HTERT RPE-1 (cell line): Measurements from ENCODE around the gene TARBP1.

Source experiments
- in situ Hi-C: fragments of 300-500 bp; cut with MboI; formaldehyde crosslinking; loops from 4 replicates; pipeline ENCODE4 v1.14.3; 2020; ENCODE audit warnings: low sequenced_read_pairs

The TARBP1 gene

DNA sequence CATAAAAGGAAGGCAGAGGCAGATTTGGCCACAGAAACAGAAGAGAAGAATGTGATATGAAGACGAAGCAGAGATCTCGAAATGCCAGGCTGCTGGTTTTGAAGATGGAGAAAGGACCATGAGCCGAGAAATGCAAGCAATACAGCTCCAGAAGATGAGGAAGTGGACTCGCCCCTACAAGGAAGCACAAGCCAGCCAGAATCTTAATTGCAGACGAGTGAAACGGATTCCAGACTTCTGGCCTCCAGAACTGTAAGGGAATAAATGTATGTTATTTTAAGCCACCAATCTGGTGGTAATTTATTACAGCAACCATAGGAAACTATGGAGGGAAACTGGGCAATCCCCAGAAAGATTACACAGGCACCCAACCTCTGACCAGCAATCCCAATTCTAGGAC, 24.1 kb downstream of the TARBP1 start:
- in situ Hi-C loops: no loop called here

DNA sequence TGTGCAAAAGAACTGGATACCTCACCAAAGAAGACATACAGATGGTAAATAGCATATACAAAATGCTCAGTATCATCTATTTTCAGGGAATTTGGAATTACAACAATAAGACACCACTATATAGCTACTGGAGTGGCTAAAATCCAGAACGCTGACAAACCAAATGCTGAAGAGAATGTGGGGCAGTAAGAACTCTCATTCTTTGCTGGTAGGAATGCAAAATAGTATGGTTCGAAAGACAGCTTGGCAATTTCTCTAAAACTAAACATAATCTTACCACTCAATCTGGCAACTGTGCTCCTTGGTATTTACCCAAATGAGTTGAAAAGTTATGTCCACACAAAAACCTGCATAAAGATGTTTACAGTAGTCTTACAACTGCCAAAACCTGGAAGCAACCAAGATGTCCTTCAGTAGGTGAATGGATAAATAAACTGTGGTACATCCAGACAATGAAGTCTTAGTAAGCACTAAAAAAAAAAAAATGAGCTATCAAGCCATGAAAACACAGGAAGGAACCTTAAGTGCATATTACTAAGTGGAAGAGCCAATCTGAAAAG, 26.5 kb downstream of the TARBP1 start:
- in situ Hi-C loops: no loop called here

DNA sequence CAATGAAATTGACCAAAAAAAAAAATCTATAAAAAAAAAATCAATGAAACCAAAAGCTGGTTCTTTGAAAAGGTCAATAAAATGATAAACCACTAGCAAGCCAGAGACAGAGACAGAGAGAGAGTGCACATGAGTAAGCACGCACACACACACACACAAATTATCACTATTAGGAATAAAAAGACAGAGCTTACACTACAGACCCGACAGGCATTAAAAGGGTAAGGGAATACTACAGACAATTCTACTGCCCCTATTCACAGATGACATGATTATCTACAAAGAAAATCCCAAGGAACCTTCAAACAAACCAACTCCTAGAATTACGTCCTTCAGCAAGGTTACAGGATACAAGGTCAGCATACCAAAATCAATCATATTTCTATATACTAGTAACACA, 38.6 kb downstream of the TARBP1 start:
- in situ Hi-C loops: no loop called here

DNA sequence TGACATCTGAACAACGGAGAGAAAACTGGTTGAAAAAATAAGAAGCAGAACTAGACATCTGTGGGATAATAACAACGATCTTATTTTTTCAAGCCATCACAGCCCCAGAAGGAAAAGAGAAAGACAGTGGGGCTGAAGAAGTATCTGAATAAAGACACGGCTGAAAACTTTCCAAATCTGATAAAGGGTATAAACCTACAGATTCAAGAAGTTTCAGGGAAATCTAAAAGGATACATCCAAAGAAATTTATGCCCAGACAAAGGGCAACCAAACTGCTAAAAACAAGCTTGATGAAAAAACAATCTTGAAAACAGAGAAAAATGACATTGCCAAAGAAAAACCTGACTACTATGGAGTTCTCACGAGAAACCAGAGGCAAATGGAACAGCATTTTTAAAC, 40.4 kb downstream of the TARBP1 start:
- in situ Hi-C loops: no loop called here

DNA sequence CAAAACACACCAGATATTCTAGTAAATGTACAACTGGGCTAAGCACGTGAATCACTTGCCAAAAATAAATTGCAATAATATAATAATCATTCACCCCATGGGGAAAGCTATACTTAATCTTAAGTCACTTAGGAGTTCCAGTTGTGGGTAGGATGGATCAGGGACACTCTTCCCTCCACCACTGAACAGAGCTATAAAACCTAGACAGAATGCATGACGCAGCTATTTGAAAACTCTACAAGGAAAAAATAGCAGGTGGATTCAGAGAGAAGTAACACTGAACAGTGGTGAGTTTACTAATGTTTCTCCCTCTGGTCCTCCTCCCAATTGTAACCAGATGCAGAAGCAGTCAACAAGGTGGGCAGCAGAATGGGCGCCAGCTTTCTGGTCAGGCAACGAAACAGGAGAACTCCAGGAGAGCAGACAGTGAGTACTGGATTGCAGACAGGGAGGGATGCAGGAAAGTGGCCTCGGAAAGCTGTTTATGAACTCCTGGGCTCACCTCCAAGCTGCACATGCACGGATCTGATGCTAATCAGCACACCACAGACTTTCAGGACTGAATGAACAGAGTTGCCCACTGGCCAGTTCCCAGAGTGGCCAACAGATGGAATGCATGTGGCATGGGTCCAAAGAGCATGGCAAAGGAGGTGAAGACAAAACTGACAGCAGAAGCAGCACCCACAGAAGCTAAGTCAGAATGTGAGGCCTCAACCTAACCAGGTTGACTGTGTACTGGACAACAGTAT, 41.4 kb downstream of the TARBP1 start:
- in situ Hi-C loops: no loop called here

DNA sequence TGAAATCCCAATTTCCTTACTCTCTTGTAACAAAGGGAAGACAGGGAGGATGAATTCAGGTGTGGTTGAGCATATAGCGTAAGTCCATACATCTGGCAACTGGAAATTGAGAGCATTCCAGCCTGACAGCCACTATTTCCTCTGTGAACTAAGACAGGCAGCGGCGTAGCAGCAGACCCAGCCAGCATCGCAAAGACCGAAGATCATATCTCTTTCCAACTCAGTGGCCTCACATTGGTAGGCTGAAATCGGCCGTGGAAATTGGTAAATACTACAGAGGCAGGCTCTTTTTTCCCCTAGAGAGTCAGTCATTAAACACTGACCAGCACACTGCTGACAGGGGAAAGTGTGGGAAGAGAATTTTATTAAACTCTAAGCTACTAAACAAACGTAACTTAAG, 43.4 kb downstream of the TARBP1 start:
- in situ Hi-C loops: no loop called here

DNA sequence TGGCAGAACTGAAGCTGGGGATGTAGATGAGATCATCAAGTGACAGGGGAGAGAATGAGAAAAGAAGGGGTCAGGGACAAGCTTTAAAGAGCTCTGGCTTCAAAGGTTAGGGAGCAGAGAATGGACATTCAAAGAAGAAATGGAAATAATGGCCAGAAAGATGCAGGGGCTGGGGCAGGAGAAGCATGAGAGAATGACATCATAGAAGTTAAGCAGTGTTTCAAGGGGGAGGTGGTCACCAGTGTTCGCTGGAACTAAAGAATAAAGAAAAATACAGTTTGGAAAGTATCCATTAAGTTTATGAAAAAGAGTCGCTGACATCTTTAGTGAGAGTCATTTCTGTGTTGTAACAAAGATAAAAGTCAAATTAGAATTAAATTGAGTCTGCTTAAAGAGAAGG, 44.3 kb downstream of the TARBP1 start:
- in situ Hi-C loops: no loop called here

DNA sequence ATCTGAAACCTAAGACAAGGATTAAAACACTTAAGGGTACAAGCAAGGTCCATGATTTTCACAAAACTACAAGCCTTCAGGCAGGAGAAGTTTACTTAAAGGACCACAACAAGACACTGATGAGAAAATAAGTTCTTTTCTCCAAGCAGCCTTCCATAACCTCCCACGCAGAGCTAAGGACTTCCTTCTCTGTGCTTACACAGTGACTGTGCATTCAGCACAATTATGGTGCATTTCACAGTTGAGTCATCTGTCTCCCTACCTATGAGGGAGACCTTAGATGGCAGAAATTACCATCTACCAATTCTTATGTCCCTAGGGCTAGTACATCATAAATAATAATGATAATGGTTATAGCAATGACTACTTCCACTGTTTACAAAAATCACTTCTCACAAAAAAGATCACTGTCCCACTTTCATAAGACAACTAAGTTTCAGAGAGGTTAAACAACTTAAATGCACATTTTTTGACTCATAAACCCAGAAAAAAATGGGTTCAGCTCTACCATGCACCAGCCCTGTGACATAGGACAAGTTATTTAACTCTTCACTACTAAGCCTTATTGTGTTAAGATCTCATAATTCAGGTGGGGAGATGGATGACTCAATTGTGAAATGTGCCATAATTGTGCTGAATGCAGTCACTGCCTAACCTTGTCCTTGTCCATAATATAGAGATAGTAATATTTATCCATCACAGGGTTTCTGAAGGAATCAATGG, 45.3 kb downstream of the TARBP1 start:
- in situ Hi-C loops: no loop called here

DNA sequence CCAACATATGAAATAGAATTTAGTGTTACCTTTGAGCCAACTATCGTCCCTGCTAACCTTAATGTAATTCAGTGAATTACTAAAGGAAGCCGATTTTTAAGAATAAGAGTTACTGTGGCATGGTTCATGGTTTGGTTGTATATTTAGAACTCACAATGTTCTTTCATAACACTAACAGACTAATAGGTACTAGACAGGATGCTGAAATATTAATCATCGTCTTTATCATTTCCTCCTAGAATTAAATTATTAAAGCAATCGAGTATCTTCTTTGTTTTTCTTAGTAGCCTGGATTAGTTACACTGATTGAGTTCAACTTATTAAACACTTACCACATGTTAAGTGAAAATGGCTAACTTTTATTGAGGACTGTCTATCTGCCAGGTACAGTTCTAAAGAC, 47.7 kb downstream of the TARBP1 start:
- in situ Hi-C loops: no loop called here

DNA sequence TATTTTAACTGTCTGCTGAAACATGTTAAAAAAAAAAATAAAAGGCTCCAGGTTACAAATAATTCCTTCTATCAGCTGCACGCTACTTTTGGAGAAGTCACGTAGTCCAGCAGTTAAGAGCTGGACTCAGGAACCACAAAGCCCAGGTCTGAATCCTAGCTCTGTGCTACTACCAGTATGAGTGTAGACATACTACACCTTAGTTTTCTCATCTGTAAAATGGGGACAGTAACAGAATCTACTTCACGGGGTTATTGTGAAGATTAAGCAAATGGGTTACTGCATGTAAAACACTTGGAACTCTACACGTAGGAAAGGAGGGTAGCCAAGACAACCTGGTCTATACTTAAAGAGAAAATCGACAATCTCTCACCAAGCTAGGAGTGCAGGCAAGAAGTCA, 48.3 kb downstream of the TARBP1 start:
- in situ Hi-C loops: no loop called here

DNA sequence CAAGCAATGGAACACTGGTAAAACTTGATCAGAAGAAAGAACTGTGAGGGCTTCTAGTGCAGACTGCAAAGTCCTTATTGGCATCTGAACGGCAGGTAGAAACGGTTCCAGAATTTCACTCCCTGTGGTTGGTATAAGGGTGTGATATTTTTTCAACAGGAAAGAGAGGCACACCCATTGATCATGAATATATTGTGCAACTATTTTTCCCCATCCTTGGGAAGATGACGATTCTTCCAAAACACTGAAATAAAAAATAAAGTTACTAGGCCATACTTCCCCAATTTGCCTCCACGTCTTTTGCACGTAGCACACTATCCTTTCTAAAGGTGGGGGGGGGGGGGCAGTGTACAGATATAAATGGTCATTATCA, 49.6 kb downstream of the TARBP1 start:
- in situ Hi-C loops: no loop called here

DNA sequence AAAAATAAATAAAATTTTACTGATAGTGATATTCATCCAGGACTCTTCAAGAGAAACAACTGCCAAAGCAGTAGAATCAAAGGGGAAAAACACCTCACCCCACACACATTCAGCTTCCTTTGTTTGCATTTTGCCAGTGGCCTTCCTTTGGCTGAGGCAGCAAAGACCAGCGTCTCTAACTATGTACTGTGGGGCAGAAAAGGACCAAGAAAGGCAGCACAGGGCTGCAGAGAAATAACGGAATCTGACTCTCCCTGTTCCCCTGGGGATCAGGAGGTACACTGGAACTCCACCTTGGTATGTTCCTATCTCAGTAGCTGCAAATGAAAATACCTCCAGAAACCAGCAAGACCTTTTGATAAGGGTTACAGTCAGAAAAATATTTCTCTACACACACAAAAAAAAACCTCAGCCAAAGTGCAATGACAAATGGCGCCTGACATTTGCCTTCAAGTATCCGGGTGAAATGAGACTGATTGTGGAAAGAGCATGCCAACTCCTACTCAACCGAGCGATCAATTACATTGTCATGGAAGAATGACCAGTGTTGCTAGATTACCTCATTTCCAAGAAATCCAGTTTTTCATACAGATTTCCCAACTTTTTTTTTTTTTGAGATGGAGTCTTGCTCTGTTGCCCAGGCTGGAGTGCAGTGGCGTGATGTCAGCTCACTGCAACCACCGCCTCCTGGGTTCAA, 50.9 kb downstream of the TARBP1 start:
- in situ Hi-C loops: no loop called here

DNA sequence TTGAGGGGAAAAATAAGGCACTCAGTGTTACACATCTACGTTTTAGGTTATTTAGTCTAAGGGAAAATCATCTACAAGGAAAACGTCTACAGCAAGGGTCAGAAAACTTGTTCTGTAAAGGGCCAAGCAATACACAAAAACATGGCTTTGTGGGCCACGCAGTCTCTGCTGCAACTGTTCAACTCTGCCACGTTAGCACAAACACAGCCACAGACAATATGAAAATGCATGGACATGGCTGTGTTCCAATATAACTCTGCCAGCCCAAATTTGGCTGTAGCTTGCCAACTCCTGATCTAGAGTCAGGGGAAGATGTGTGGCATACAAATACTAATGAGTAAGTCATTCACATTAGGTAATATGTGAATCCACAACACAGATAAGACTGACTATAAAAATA, 65.0 kb downstream of the TARBP1 start:
- in situ Hi-C loops: no loop called here

DNA sequence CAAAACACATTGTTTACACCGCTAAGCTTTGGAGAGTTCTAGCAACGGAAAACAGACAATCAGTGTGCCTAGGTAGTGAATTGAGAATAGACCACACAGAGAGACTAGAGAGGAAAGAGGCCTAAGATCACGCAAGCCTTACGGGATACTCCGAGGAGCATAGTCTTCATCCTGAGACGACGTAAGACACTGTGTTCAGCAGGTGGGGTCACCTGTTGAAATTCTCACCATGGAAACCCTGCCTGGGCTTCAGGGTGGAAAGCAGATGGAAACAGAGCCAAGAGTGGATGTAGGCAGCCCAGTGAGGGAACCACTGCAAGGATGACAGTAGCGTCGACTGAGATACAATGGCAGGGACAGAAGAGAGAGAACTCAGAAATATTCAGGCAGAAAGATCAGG, 65.5 kb downstream of the TARBP1 start:
- in situ Hi-C loops: no loop called here

DNA sequence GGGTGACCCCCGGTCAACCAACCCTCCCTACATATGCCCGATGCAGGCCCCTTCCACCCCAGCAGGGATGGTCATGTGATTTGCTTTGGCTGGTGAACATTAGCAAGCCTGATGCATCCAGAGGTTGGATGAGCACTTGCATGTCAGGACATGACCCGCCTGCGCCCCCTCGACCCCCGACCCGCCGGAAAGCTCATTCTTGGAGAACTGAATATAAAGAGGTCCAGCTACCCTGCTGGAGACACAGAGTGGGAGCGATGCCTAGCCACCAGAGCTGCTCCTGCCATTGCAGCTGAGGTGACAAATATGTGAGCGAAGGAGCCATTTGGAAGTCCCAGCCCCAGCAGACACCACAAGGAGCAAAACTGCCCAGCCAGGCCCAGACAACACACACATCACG, 66.1 kb downstream of the TARBP1 start:
- in situ Hi-C loops: no loop called here

DNA sequence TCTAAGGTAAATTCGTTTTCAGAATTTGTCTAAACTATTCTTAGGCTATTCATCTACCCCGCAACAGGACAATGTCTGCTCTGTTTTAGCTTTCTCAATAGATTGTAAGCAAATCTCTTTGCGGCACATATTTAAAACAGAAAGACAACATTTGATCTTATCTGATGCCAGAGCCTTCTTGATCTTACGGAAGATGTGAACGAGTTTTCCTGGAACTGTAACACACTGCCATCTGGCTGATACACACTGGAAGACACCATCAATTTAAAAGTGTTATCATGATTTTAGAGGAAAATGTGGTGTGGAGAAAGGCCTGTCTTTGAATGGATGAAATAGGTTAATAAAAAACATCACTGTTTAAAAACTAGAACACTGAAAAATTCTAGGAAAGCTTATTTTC, 69.7 kb downstream of the TARBP1 start:
- in situ Hi-C loops: no loop called here

DNA sequence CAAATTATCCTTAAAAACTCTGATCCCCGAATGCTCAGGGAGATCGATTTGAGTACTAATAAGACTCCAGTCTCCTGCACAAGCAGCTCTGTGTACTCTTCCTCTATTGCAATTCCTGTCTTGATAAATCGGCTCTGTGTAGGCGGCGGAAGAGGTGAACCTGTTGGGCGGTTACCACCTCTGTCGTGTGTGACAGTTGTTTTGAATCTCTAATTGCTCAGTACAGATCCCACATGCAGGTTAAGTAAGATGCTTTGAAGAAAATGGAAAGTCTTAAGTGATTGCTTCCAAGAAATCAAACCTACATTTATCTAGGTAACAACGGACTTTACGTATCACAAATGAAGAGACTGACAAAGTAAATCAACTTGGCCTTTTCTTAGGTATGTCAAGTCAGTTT, 70.2 kb downstream of the TARBP1 start:
- in situ Hi-C loops: no loop called here

DNA sequence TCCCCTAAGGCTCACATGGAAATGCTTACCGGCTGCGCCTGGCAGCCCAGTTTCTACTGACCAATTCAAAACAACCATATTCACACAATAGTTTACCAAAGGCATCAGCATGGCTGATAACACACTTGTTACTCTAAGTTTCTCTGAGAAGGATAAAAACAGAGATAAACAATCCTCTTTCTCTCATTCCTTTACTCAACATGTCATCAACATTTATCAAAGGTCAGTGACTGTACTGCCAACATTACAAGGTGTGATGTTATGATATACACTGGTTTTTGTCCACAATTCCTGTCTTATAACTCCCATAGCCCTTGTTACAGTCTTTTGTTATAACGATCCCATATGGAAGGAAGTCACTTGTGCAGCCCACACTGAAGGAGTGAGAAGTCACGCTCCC, 72.1 kb downstream of the TARBP1 start:
- in situ Hi-C loops: no loop called here

DNA sequence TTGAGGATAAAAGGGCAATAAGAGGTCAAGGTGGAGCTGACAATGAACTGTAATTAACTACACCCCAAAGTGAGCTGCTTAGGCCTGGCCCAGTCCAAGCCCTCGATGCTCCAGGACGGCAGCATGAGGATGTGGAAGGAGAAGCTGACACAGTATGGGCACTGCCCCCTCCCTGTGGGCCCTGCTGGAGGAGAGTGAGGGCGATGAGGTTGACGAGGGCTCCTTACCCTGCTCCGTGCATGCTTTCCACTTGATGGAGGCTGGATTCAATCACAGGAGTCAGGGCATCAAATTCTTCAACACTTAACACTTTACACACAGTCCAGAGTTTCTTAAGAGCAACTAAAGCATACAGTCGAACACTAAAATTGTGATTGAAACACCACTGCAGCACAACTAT, 73.3 kb downstream of the TARBP1 start:
- in situ Hi-C loops: no loop called here

DNA sequence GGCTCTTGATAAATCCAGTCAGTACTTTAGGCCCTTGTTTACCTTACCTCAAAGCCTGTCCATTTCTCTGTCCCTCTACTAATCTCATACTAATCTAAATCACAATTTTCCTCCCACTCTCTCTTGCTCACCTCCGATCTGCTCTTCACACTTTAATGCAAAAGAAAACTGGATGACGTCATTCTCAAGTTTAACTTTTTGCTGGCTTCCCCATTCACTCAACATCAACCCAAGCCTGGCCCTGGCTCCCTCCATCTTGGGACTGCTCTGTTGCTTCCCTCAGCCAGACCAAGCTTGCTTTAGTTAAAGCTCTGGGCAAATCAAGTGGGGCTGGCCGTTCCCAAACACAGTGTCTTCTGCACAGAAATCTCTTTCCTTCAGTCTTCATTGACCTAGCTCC, 76.0 kb downstream of the TARBP1 start:
- in situ Hi-C loops: no loop called here

DNA sequence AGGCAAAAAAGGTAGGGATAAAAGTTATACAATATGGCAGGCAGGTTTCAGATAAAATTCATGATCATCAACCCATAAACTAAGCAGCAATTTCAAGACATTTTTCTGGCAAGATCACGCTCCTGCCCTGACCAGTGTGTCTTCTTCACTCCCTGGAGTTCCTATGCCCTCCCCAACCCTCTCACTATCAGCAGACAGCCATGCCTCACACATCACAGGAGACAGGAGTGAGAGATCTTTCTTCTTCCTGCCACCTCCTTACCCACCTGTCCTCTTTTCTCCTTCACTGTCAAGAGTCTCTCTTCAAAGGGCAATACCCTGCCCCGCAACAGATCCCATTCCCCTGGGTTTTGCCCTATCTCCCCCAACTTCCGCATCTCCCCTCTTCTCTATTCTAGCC, 77.3 kb downstream of the TARBP1 start:
- in situ Hi-C loops: no loop called here

DNA sequence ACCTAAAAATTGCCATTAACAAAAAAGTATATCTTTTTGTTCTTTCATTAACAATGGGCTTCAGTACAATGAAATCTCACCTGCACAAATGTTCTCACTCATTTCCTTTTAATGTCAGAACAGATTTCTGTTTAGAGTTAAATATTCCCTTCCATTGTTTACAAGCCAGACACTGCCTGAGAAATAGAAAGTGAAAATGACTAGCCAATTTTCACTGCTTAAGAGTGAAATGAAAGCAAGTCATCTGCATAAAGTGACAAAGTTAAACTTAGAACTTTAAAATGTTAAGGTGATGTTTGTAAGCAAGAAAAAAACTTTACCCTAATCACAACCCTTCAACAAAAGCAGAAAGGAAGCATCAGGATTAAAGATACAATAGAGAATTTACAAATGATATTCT, 78.2 kb downstream of the TARBP1 start:
- in situ Hi-C loops: no loop called here
